Liver (tissue), 9 donors: ENCODE data around the gene SRGAP1. TPM values are rescaled to one million over a fixed set of nuclear protein-coding genes. Genes with fewer than 3 reads are reported as not detected.
"Not testable (repeated sequence)": the region's sequence is repeated elsewhere in the genome, so short reads cannot be mapped to it uniquely, and the experiment has no call there.

Source experiments
- DNase-seq: peaks from one replicate; pipeline ENCODE4 v3.0.0-alpha.2; 2017; ENCODE audit warnings: low spot score
- H3K27ac ChIP-seq, 2 donors: one replicate each; pipeline ENCODE4 v1.7.0; 2013; ENCODE audit warnings: inconsistent platforms in 2 of 2, low read length in 2 of 2, control low read depth in 1 of 2, low read depth in 1 of 2, mild to moderate bottlenecking in 1 of 2
- H3K27me3 ChIP-seq, 4 donors: one replicate each; pipeline versions ENCODE4 v1.6.1 to v1.7.0; 2013; ENCODE audit warnings: low read length in 3 of 4, inconsistent platforms in 1 of 4, mild to moderate bottlenecking in 1 of 4, moderate library complexity in 1 of 4; ENCODE audit not compliant: control insufficient read depth in 4 of 4, insufficient read depth in 4 of 4
- H3K36me3 ChIP-seq, 4 donors: one replicate each; pipeline versions ENCODE4 v1.6.1 to v1.7.0; 2013; ENCODE audit warnings: low read length in 3 of 4, mild to moderate bottlenecking in 3 of 4, low read depth in 1 of 4, moderate library complexity in 1 of 4; ENCODE audit not compliant: control insufficient read depth in 4 of 4, insufficient read depth in 3 of 4
- H3K4me1 ChIP-seq, 4 donors: one replicate each; pipeline versions ENCODE4 v1.6.1 to v1.7.0; 2013; ENCODE audit warnings: low read length in 3 of 4, mild to moderate bottlenecking in 3 of 4, moderate library complexity in 1 of 4; ENCODE audit not compliant: control insufficient read depth in 4 of 4, insufficient read depth in 4 of 4
- H3K4me3 ChIP-seq, 3 donors: one replicate each; pipeline versions ENCODE4 v1.6.1 to v1.7.0; 2013; ENCODE audit warnings: low read length in 3 of 3, control low read depth in 1 of 3, low read depth in 1 of 3, mild to moderate bottlenecking in 1 of 3
- H3K9ac ChIP-seq, 2 donors: one replicate each; pipeline ENCODE4 v1.7.0; 2013; ENCODE audit warnings: low read length in 2 of 2, mild to moderate bottlenecking in 2 of 2, moderate library complexity in 2 of 2, control low read depth in 1 of 2, low read depth in 1 of 2
- H3K9me3 ChIP-seq, 4 donors: one replicate each; pipeline versions ENCODE4 v1.6.1 to v1.7.0; 2013; ENCODE audit warnings: low read length in 3 of 4; ENCODE audit not compliant: control insufficient read depth in 4 of 4
- CTCF ChIP-seq: fragments of 150-350 bp; IDR thresholded peaks from 2 replicates; pipeline ENCODE4 v1.5.1; 2017; ENCODE audit warnings: improper control_type of control experiment, low read depth, low read length; ENCODE audit not compliant: missing input control
- EGR1 ChIP-seq, 2 donors: IDR thresholded peaks; 2 replicates each; pipeline ENCODE4 v1.6.1; 2016 to 2018; ENCODE audit warnings: antibody characterized with exemption in 2 of 2, low read depth in 2 of 2
- GABPA ChIP-seq, 2 donors: IDR thresholded peaks in 1 of 2; conservative IDR thresholded peaks in 1 of 2; 2 replicates each; pipeline ENCODE4 v1.6.1; 2016; ENCODE audit warnings: antibody characterized with exemption in 2 of 2, mild to moderate bottlenecking in 1 of 2, moderate library complexity in 1 of 2
- HNF4A ChIP-seq, 2 donors: conservative IDR thresholded peaks; 2 replicates each; pipeline ENCODE4 v1.6.1; 2016; ENCODE audit warnings: antibody characterized with exemption in 2 of 2, mild to moderate bottlenecking in 2 of 2
- HNF4G ChIP-seq: IDR thresholded peaks from 2 replicates; pipeline ENCODE4 v1.6.1; 2016; ENCODE audit warnings: antibody characterized with exemption
- MAX ChIP-seq: IDR thresholded peaks from 2 replicates; pipeline ENCODE4 v1.6.1; 2016; ENCODE audit warnings: antibody characterized with exemption
- NR2F2 ChIP-seq: IDR thresholded peaks from 2 replicates; pipeline ENCODE4 v1.6.1; 2016; ENCODE audit warnings: antibody characterized with exemption
- RAD21 ChIP-seq, 2 donors: IDR thresholded peaks; 2 replicates each; pipeline ENCODE4 v1.6.1; 2016; ENCODE audit warnings: antibody characterized with exemption in 2 of 2, mild to moderate bottlenecking in 2 of 2
- RXRA ChIP-seq, 2 donors: IDR thresholded peaks; 2 replicates each; pipeline ENCODE4 v1.6.1; 2017 to 2018; ENCODE audit warnings: antibody characterized with exemption in 2 of 2, mild to moderate bottlenecking in 1 of 2
- TAF1 ChIP-seq: conservative IDR thresholded peaks from 2 replicates; pipeline ENCODE4 v1.6.1; 2016; ENCODE audit warnings: antibody characterized with exemption, mild to moderate bottlenecking
- ZBTB33 ChIP-seq: IDR thresholded peaks from 2 replicates; pipeline ENCODE4 v1.6.1; 2016; ENCODE audit warnings: antibody characterized with exemption
- WGBS: extraction: QIAGEN DNeasy Blood & Tissue Kit; methylation state at CpG from one replicate; pipeline ENCODE4 v1.1.7; 2013; 5-methylcytosine and 5-hydroxymethylcytosine counted together
- polyA plus RNA-seq, 2 donors: library from polyadenylated mRNA; stranded (reverse) in 1 of 2; unstranded in 1 of 2; fragments of 200-250 nt in 1 of 2; fragments of >200 nt in 1 of 2; fragmentation: Nextera tagmentation in 1 of 2; extraction: Ambion mirVana in 1 of 2; gene quantifications; one replicate each; pipeline versions ENCODE4 v1.2.1 to v1.2.3, GENCODE V29; 2013 to 2015
- total RNA-seq, 2 donors: library from RNA; depleted of rRNA; stranded (reverse); fragments of >200 nt; gene quantifications; one replicate each; pipeline ENCODE4 v1.2.3, GENCODE V29; 2014
- donor health status: healthy.
- donor health status: healthy.
- donor health status: healthy.
- donor health status: healthy.
- donor health status: healthy.

Gene SRGAP1
- total and polyA plus RNA-seq, 4 donors: 0.28 to 1.3 (median 0.85) TPM

- H3K27me3 ChIP-seq: no peaks in the 10 kb centered on the region
- no peak overlapping the region for H3K27ac ChIP-seq
- no peak for TF ChIP-seq RXRA (IDR thresholded peaks at IDR 0.05)
- H3K9me3 ChIP-seq: no peaks in the 10 kb centered on the region
- H3K9ac ChIP-seq: no peak overlapping the region
- no peak overlapping the region for H3K4me3 ChIP-seq
- H3K36me3 ChIP-seq: no peaks in the 10 kb centered on the region
- no peaks in the 10 kb centered on the region for H3K4me1 ChIP-seq
- no peak for DNase-seq
These were observed 266.4 kb downstream of the SRGAP1 start for GRCh38 chr12:64110864-64111263.

- Histone ChIP-seq H3K27ac (no peak overlapping the region), H3K9ac (no peak overlapping the region), H3K4me3 (no peak overlapping the region), H3K27me3 (no peaks in the 10 kb centered on the region), H3K4me1 (no peaks in the 10 kb centered on the region), H3K9me3 (no peaks in the 10 kb centered on the region), H3K36me3 (no peaks in the 10 kb centered on the region)
- DNase-seq: no peak
- WGBS: 78% methylated on average over 2 of the region's 2 CpGs
- TF ChIP-seq RAD21 (IDR thresholded peaks at IDR 0.05) (no peak), TAF1 (no peak), HNF4A (conservative IDR thresholded peaks at IDR 0.05) (no peak), ZBTB33 (no peak), CTCF (no peak), MAX (no peak), GABPA (IDR thresholded peaks at IDR 0.05 in 1 of 2, conservative IDR thresholded peaks at IDR 0.05 in 1 of 2) (no peak)
These were observed 272.5 kb downstream of the SRGAP1 start for GRCh38 chr12:64116969-64117368.

GRCh38 chr12:64120568-64120967, 276.1 kb downstream of the SRGAP1 start:
- Histone ChIP-seq H3K27ac (no peak overlapping the region), H3K9ac (no peak overlapping the region), H3K36me3 (no peaks in the 10 kb centered on the region), H3K4me3 (no peak overlapping the region), H3K9me3 (no peaks in the 10 kb centered on the region), H3K27me3 (no peaks in the 10 kb centered on the region), H3K4me1 (no peaks in the 10 kb centered on the region)
- TF ChIP-seq RAD21 (IDR thresholded peaks at IDR 0.05) (no peak), NR2F2 (no peak), HNF4G (no peak), EGR1 (IDR thresholded peaks at IDR 0.05; ENCODE audit: low read depth in 2 of 2) (no peak), TAF1 (no peak), MAX (no peak), RXRA (IDR thresholded peaks at IDR 0.05) (no peak), ZBTB33 (no peak)
- DNase-seq: no peak

- not testable (repeated sequence) for H3K4me1 ChIP-seq, H3K9ac ChIP-seq, H3K9me3 ChIP-seq, H3K36me3 ChIP-seq, H3K4me3 ChIP-seq, DNase-seq, H3K27ac ChIP-seq, H3K27me3 ChIP-seq
- 94% methylated on average over 3 of the region's 3 CpGs for WGBS
These were observed 276.6 kb downstream of the SRGAP1 start for GRCh38 chr12:64121086-64121485.
